ENCODE measurements around the gene BAD.

DNA sequence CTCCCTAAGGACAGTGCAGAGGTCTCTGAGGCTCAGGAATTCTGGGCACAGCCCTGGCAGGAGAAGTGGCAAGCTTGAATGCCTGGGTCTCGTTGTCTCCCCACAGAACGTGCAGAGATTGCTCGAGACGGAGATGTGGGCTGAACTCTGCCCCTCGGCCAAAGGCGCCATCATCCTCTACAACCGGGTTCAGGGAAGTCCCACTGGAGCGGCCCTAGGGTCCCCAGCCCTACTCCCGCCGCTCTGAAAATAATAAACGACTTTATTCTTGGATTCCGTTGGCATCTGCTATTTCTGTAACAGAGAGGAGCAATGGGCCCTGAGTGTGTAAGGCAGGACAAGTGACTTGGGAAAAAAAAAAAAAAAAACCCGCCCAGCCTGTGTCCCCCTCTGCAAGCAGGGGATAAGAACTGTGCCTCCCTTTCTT, 54.7 kb downstream of the BAD start:
- no peak for TF ChIP-seq POLR2A (IDR thresholded peaks at IDR 0.05)
- TF ChIP-seq, protein P1, sequence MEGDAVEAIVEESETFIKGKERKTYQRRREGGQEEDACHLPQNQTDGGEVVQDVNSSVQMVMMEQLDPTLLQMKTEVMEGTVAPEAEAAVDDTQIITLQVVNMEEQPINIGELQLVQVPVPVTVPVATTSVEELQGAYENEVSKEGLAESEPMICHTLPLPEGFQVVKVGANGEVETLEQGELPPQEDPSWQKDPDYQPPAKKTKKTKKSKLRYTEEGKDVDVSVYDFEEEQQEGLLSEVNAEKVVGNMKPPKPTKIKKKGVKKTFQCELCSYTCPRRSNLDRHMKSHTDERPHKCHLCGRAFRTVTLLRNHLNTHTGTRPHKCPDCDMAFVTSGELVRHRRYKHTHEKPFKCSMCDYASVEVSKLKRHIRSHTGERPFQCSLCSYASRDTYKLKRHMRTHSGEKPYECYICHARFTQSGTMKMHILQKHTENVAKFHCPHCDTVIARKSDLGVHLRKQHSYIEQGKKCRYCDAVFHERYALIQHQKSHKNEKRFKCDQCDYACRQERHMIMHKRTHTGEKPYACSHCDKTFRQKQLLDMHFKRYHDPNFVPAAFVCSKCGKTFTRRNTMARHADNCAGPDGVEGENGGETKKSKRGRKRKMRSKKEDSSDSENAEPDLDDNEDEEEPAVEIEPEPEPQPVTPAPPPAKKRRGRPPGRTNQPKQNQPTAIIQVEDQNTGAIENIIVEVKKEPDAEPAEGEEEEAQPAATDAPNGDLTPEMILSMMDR (IDR thresholded peaks at IDR 0.05), result no peak

Data from ovary (tissue), 3 donors.